ENCODE data around the gene LYSMD2. TPM values are rescaled to one million over a fixed set of nuclear protein-coding genes. Genes with fewer than 3 reads are reported as not detected.

LYSMD2 gene
- total and polyA plus RNA-seq, 9 of the 15 experiments (the other 6 are each of a cell fraction or from before 2014, with no cell fraction given), result 4.3 to 30.3 (median 9.8) TPM

GRCh38 chr15:51731549-51732267 lies 5.7 kb downstream of the LYSMD2 start (continued):
- TF ChIP-seq FOXO4 (CRISPR knock-in tag; IDR thresholded peaks at IDR 0.05) (no peak), NUFIP1 (IDR thresholded peaks at IDR 0.05; ENCODE audit: partially characterized antibody) (no peak), TAF9B (IDR thresholded peaks at IDR 0.05; ENCODE audit: partially characterized antibody) (no peak), ESRRB (CRISPR knock-in tag; IDR thresholded peaks at IDR 0.05; ENCODE audit: borderline replicate concordance) (no peak), HMGXB4 (CRISPR knock-in tag; IDR thresholded peaks at IDR 0.05) (no peak), DLX4 (CRISPR knock-in tag; IDR thresholded peaks at IDR 0.05) (no peak), ZNF609 (CRISPR knock-in tag; IDR thresholded peaks at IDR 0.05; ENCODE audit: borderline replicate concordance) (no peak), NR2C1 (IDR thresholded peaks at IDR 0.05) (no peak), NR2C1 (tag; IDR thresholded peaks at IDR 0.05) (no peak), ATF7 (IDR thresholded peaks at IDR 0.05) (0 out of 2 replicates have a peak, but pooled peaks have one; percentile 30), PRDM10 (IDR thresholded peaks at IDR 0.05; ENCODE audit: partially characterized antibody) (peak; percentile 18), ZNF584 (CRISPR knock-in tag; IDR thresholded peaks at IDR 0.05; ENCODE audit: low read depth) (no peak)

Measured in K562 (cell line).